Adrenal gland (tissue), 12 donors: ENCODE data around the gene SERPINE3. TPM values are rescaled to one million over a fixed set of nuclear protein-coding genes. Genes with fewer than 3 reads are reported as not detected.

Source experiments
- DNase-seq, 7 donors: peaks; one replicate each; pipeline ENCODE4 v3.0.0-alpha.2; 2019 to 2020
- H3K27ac ChIP-seq, 5 donors: fragments of 200-600 bp; sonication (generic) in 4 of 5; 1 replicate in 3 of 5; 2 replicates in 2 of 5; pipeline versions ENCODE4 v1.5.1 to v1.8.0; 2016 to 2020; ENCODE audit warnings: mild to moderate bottlenecking in 1 of 5
- H3K27me3 ChIP-seq: fragments of 200-600 bp; 2 replicates; pipeline ENCODE4 v1.8.0; 2021
- H3K36me3 ChIP-seq, 2 donors: fragments of 200-600 bp; replicated peaks in 1 of 2; 1 replicate in 1 of 2; 2 replicates in 1 of 2; pipeline versions ENCODE4 v1.5.1 to v1.8.0; 2018 to 2022
- H3K4me1 ChIP-seq, 2 donors: fragments of 200-600 bp; replicated peaks in 1 of 2; 1 replicate in 1 of 2; 2 replicates in 1 of 2; pipeline versions ENCODE4 v1.5.1 to v1.8.0; 2018 to 2021
- H3K4me3 ChIP-seq, 4 donors: fragments of 200-600 bp; sonication (generic) in 3 of 4; one replicate each; pipeline ENCODE4 v1.5.1; 2016 to 2018
- H3K9me3 ChIP-seq, 3 donors: fragments of 200-600 bp; sonication (generic) in 1 of 3; replicated peaks in 1 of 3; 1 replicate in 2 of 3; 2 replicates in 1 of 3; pipeline versions ENCODE4 v1.5.1 to v1.8.0; 2016 to 2021
- POLR2A ChIP-seq, 2 donors: fragments of 450-650 bp; IDR thresholded peaks; one replicate each; pipeline ENCODE4 v1.6.1; 2017; ENCODE audit warnings: antibody characterized with exemption in 2 of 2, mild to moderate bottlenecking in 2 of 2, moderate library complexity in 1 of 2
- WGBS, 4 donors: extraction: QIAGEN DNeasy Blood & Tissue Kit in 2 of 4; methylation state at CpG; one replicate each; pipeline versions ENCODE4 v1.1.5 to v1.1.7; 2013 to 2017; 5-methylcytosine and 5-hydroxymethylcytosine counted together
- intact Hi-C, 2 donors: fragments of 100-400 bp; cut with DNase I; formaldehyde crosslinking; loops; one replicate each; pipeline versions ENCODE4 v1.14.1 to v1.15.0; 2022 to 2023
- polyA plus RNA-seq, 3 donors: library from polyadenylated mRNA; stranded (reverse); fragments of 200-250 nt in 2 of 3; fragments of 350-450 nt in 1 of 3; fragmentation: Illumina TruSeq in 1 of 3; extraction: RNeasy Lipid Tissue Mini Kit (QIAGEN cat#74804) in 1 of 3; gene quantifications; one replicate each; pipeline ENCODE4 v1.2.3, GENCODE V29; 2013 to 2014
- total RNA-seq, 9 donors: library from RNA; depleted of rRNA in 4 of 9; stranded (reverse); fragments of >200 nt in 4 of 9; fragments of 120-200 nt in 1 of 9; fragmentation: NEBNext Ultra II Directional in 1 of 9; extraction: Animal tissue kit (Norgen Biotek cat#: 25700) in 1 of 9; gene quantifications; one replicate each; pipeline versions ENCODE4 v1.1.0 to v1.2.4, GENCODE V29; 2013 to 2023
- TF ChIP-seq, protein P1 (sequence below), 6 experiments: fragments of 450-650 bp in 4 of 6; fragments of 200-600 bp in 2 of 6; sonication (generic) in 1 of 6; IDR thresholded peaks; 1 replicate in 5 of 6; 2 replicates in 1 of 6; pipeline versions ENCODE4 v1.5.1 to v1.8.0; 2016 to 2021; ENCODE audit warnings: antibody characterized with exemption in 6 of 6, mild to moderate bottlenecking in 2 of 6, moderate library complexity in 1 of 6
- donor health status: healthy with polysubstance abuse.
- donor health status: Bipolar disorder and iron deficiency.
- donor health status: DM: yes; HTN: yes; CAD: no.
- donor health status: DM: no; HTN: no; CAD: no.
- donor health status: DM: no; HTN: no; CAD: no.
- donor health status: DM: yes; HTN: yes; CAD: no.

Gene SERPINE3
- total and polyA plus RNA-seq, 12 donors = 0.07 to 0.33 TPM; not detected in 10

DNA sequence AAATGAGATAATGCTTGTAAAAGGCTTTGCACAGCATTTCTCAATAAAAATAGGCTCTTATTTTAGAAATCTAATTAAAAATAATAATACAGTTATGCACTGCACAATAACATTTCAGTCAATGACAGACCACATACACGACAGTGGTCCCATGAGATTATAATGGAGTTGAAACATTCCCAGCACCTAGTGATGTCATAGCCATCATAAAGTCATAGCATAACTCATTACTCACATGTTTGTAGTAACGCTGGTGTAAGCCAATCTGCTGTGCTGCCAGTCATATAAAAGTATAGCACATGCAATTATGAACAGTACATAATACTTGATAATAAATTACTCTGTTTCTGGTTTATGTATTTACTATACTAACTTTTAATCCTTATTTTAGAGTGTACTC is 12.7 kb upstream of the SERPINE3 start:
- no peak for DNase-seq
- no peaks in the 10 kb centered on the region for H3K36me3 ChIP-seq
- no peaks in the 10 kb centered on the region for H3K4me1 ChIP-seq
- no peaks in the 10 kb centered on the region for H3K27me3 ChIP-seq
- no peak overlapping the region for H3K27ac ChIP-seq
- TF ChIP-seq, protein P1, sequence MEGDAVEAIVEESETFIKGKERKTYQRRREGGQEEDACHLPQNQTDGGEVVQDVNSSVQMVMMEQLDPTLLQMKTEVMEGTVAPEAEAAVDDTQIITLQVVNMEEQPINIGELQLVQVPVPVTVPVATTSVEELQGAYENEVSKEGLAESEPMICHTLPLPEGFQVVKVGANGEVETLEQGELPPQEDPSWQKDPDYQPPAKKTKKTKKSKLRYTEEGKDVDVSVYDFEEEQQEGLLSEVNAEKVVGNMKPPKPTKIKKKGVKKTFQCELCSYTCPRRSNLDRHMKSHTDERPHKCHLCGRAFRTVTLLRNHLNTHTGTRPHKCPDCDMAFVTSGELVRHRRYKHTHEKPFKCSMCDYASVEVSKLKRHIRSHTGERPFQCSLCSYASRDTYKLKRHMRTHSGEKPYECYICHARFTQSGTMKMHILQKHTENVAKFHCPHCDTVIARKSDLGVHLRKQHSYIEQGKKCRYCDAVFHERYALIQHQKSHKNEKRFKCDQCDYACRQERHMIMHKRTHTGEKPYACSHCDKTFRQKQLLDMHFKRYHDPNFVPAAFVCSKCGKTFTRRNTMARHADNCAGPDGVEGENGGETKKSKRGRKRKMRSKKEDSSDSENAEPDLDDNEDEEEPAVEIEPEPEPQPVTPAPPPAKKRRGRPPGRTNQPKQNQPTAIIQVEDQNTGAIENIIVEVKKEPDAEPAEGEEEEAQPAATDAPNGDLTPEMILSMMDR (IDR thresholded peaks at IDR 0.05) = no peak
- no peak for TF ChIP-seq POLR2A (IDR thresholded peaks at IDR 0.05)
- H3K9me3 ChIP-seq = no peaks in the 10 kb centered on the region
- H3K4me3 ChIP-seq = no peak overlapping the region
- intact Hi-C loops = no loop called here
- 85 to 91% (median 89%) methylated on average over 2 of the region's 2 CpGs for WGBS, 4 donors

- Histone ChIP-seq H3K4me1 (no peaks in the 10 kb centered on the region), H3K36me3 (no peaks in the 10 kb centered on the region), H3K27me3 (no peaks in the 10 kb centered on the region), H3K27ac (no peak overlapping the region), H3K9me3 (no peaks in the 10 kb centered on the region), H3K4me3 (no peak overlapping the region)
- TF ChIP-seq, protein P1 (IDR thresholded peaks at IDR 0.05) = no peak
- TF ChIP-seq POLR2A (IDR thresholded peaks at IDR 0.05) = no peak
- WGBS, 4 donors = 89 to 98% (median 95%) methylated on average over 2 of the region's 2 CpGs
- intact Hi-C loops = no loop called here
- DNase-seq = no peak
These were observed 11.5 kb upstream of the SERPINE3 start for GRCh38 chr13:51327961-51328360.

DNA sequence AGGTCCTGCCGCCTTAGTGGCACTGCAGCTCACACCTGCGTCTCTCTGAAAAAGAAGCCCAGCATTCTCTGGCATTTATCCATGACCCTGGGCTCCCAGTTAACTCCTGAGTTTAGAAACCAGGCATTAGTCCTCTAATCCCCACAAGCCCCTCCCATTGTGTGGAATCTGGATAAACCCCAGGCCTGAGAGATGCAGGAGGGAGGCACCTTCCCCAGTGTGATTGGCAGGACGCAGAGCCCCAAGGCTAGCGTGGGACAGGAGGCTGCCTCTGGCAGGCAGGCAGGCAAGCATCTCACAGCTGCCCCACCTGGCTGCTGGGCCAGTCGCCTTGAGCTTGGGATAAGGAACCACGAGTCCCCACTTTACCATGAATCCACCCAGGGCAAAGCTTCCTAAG is 11.0 kb upstream of the SERPINE3 start:
- DNase-seq = no peak
- 71 to 77% (median 73%) methylated on average over 4 to 6 of the region's 6 CpGs for WGBS, 4 donors
- no peak overlapping the region for H3K27ac ChIP-seq
- intact Hi-C loops = no loop called here
- TF ChIP-seq POLR2A (IDR thresholded peaks at IDR 0.05) = no peak
- TF ChIP-seq, protein P1 (IDR thresholded peaks at IDR 0.05) = no peak
- H3K4me1 ChIP-seq = no peaks in the 10 kb centered on the region
- H3K36me3 ChIP-seq = no peaks in the 10 kb centered on the region
- H3K27me3 ChIP-seq = no peaks in the 10 kb centered on the region
- H3K9me3 ChIP-seq = no peaks in the 10 kb centered on the region
- H3K4me3 ChIP-seq = no peak overlapping the region

- H3K27me3 ChIP-seq = no peaks in the 10 kb centered on the region
- no peaks in the 10 kb centered on the region for H3K4me1 ChIP-seq
- no peak for TF ChIP-seq POLR2A (IDR thresholded peaks at IDR 0.05)
- TF ChIP-seq, protein P1 (IDR thresholded peaks at IDR 0.05) = no peak
- no peaks in the 10 kb centered on the region for H3K9me3 ChIP-seq
- H3K4me3 ChIP-seq = no peak overlapping the region
- H3K27ac ChIP-seq = no peak overlapping the region
- no peak for DNase-seq
- intact Hi-C loops = no loop called here
- H3K36me3 ChIP-seq = no peaks in the 10 kb centered on the region
- 80 to 94% (median 91%) methylated on average over 2 to 3 of the region's 3 CpGs for WGBS, 4 donors
These were observed 9.9 kb upstream of the SERPINE3 start for GRCh38 chr13:51329606-51330005.
